Measurements from ENCODE around the gene LAMA3.

DNA sequence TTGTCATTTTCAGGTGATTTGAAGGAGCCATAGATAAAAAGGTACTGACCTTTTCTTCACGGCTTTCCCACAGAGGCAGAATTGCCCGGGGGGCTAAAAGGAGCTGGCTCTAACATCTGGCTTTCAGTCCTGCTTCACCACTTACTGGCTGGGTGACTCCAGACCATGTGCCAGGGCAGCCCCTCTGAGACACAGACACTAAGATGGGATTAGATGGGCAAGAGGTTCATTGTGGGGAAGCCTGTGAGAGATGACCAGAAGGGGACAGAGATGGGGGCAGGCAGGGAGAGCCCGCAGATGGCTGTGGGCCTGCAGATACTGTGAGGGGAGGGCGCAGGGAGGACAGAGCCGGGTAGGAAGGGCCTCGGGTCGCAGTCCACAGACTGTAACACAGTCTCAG lies 250.6 kb downstream of the LAMA3 start:
- TF ChIP-seq, protein P1, sequence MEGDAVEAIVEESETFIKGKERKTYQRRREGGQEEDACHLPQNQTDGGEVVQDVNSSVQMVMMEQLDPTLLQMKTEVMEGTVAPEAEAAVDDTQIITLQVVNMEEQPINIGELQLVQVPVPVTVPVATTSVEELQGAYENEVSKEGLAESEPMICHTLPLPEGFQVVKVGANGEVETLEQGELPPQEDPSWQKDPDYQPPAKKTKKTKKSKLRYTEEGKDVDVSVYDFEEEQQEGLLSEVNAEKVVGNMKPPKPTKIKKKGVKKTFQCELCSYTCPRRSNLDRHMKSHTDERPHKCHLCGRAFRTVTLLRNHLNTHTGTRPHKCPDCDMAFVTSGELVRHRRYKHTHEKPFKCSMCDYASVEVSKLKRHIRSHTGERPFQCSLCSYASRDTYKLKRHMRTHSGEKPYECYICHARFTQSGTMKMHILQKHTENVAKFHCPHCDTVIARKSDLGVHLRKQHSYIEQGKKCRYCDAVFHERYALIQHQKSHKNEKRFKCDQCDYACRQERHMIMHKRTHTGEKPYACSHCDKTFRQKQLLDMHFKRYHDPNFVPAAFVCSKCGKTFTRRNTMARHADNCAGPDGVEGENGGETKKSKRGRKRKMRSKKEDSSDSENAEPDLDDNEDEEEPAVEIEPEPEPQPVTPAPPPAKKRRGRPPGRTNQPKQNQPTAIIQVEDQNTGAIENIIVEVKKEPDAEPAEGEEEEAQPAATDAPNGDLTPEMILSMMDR (IDR thresholded peaks at IDR 0.05) = no peak
- no peak for TF ChIP-seq POLR2A (IDR thresholded peaks at IDR 0.05)

Measured in right lobe of liver (tissue), 4 donors.